Endothelial cell (in vitro differentiated cells): ENCODE measurements around the gene GRID1. TPM values are rescaled to one million over a fixed set of nuclear protein-coding genes. Genes with fewer than 3 reads are reported as not detected.
A peak's percentile ranks its signal among the peaks of the same experiment; 100 is the strongest.

ENCODE experiments used
- DNase-seq: peaks from one replicate; pipeline ENCODE4 v3.0.0; 2021; ENCODE audit warnings: low spot score
- H3K27ac Mint-ChIP-seq: one replicate; pipeline ENCODE4 v1.8.0; 2021; ENCODE audit warnings: mixed read lengths, inconsistent platforms; ENCODE audit not compliant: unreplicated experiment
- H3K27me3 Mint-ChIP-seq: one replicate; pipeline ENCODE4 v1.8.0; 2021; ENCODE audit warnings: mild to moderate bottlenecking, moderate library complexity, mixed read lengths, inconsistent platforms; ENCODE audit not compliant: unreplicated experiment
- H3K36me3 Mint-ChIP-seq: one replicate; pipeline ENCODE4 v1.8.0; 2021; ENCODE audit warnings: mild to moderate bottlenecking, low read depth, mixed read lengths, inconsistent platforms; ENCODE audit not compliant: unreplicated experiment
- H3K4me1 Mint-ChIP-seq: one replicate; pipeline ENCODE4 v1.8.0; 2021; ENCODE audit warnings: mild to moderate bottlenecking, mixed read lengths, inconsistent platforms; ENCODE audit not compliant: unreplicated experiment
- H3K4me3 Mint-ChIP-seq: one replicate; pipeline ENCODE4 v1.8.0; 2021; ENCODE audit warnings: mild to moderate bottlenecking, mixed read lengths, inconsistent platforms; ENCODE audit not compliant: unreplicated experiment
- H3K9me3 Mint-ChIP-seq: one replicate; pipeline ENCODE4 v1.8.0; 2021; ENCODE audit warnings: mixed read lengths, inconsistent platforms; ENCODE audit not compliant: unreplicated experiment
- total RNA-seq: library from RNA; stranded (reverse); fragmentation: NEBNext Ultra II Directional; extraction: Animal tissue kit (Norgen Biotek cat#: 25700); gene quantifications from one replicate; pipeline ENCODE4 v1.2.1, GENCODE V29; 2021; ENCODE audit not compliant: unreplicated experiment
- TF ChIP-seq, protein P1 (sequence below): fragments of 200-600 bp; sonication (generic); IDR thresholded peaks from one replicate; pipeline ENCODE4 v1.5.0; 2021; ENCODE audit warnings: antibody characterized with exemption; ENCODE audit not compliant: unreplicated experiment

Gene GRID1
- total RNA-seq, 1 donor from 2014 or later, result 0.26 TPM

DNA sequence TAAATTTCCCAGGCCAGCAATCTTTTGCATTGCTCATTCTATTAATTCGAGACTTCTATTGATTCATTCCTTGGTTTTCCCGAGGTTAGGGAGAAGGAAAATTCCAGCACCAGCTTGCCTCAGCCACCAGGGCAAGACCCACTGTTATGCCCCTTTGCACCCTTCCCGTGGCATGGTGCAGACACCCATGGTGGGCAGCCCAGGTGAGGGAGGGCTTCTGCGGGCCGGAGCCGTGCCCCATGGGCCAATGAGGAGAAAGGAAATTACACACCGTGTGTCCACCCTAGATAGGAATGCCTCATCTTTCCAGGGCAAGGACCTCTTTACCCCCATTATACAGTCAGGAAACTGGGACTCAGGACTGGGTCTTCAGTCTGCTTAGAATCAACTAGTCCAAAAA lies 4.5 kb upstream of the GRID1 start:
- H3K27me3 Mint-ChIP-seq, result peaks cover 20% of the 10 kb centered on the region
- no peak for DNase-seq
- no peak overlapping the region for H3K4me3 Mint-ChIP-seq
- no peaks in the 10 kb centered on the region for H3K36me3 Mint-ChIP-seq
- H3K27ac Mint-ChIP-seq, result no peak overlapping the region
- no peaks in the 10 kb centered on the region for H3K9me3 Mint-ChIP-seq
- H3K4me1 Mint-ChIP-seq, result peaks cover 8% of the 10 kb centered on the region
- TF ChIP-seq, protein P1, sequence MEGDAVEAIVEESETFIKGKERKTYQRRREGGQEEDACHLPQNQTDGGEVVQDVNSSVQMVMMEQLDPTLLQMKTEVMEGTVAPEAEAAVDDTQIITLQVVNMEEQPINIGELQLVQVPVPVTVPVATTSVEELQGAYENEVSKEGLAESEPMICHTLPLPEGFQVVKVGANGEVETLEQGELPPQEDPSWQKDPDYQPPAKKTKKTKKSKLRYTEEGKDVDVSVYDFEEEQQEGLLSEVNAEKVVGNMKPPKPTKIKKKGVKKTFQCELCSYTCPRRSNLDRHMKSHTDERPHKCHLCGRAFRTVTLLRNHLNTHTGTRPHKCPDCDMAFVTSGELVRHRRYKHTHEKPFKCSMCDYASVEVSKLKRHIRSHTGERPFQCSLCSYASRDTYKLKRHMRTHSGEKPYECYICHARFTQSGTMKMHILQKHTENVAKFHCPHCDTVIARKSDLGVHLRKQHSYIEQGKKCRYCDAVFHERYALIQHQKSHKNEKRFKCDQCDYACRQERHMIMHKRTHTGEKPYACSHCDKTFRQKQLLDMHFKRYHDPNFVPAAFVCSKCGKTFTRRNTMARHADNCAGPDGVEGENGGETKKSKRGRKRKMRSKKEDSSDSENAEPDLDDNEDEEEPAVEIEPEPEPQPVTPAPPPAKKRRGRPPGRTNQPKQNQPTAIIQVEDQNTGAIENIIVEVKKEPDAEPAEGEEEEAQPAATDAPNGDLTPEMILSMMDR, result no peak

DNA sequence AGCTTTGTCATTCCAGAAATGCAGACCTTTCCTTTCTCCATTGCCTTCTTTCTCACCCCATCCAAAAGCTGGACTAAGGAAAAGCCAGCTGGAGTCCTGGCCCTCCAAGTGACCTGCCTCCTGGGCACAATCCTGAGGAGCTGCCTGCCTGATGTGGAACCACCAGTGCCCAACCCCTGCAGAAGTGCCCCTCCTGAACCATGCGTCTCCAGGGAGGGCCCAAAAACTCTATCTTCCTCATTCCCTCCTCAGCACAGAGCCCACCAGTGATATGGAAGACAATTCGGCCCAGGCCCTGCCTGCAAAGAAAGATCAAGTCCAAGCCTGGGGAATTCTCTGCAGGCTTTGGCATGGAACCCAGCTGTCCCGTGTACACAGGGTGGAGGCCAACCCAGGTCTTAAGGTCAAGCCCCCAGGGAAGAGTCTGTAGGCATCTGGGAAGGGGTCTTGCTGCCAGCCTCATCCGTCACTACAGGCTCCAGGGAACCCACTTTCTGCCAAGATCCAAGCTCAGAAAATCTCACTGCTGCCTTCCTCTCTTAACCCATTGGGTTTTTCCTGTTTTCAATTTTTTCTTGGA lies 3.5 kb upstream of the GRID1 start:
- peaks cover 12% of the 10 kb centered on the region for H3K4me1 Mint-ChIP-seq
- H3K9me3 Mint-ChIP-seq, result no peaks in the 10 kb centered on the region
- H3K27me3 Mint-ChIP-seq, result peaks cover 27% of the 10 kb centered on the region
- TF ChIP-seq, protein P1, result no peak
- H3K36me3 Mint-ChIP-seq, result no peaks in the 10 kb centered on the region
- no peak overlapping the region for H3K4me3 Mint-ChIP-seq
- no peak for DNase-seq
- H3K27ac Mint-ChIP-seq, result no peak overlapping the region

DNA sequence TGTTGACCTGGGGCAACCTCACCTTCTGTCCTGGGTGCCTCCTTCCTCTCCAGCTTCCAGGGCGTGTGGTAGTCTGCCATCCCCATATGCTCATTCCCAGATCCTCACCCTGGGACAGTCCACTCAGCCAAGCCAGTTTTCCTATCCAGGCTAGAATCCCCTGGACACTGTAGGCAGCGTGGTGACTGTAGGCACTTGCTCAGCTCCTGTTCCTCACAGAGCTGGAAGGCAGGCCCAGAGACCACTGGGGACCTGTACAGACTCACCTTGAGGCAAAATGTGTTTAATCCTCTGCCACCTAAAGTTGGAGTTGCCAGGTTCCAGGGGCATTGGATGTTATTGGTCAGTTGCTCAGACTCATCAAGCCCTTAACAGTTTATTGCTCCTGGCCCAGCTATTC lies 2.4 kb upstream of the GRID1 start:
- DNase-seq, result no peak
- Mint-ChIP-seq H3K4me3 (no peak overlapping the region), H3K9me3 (no peaks in the 10 kb centered on the region), H3K4me1 (peaks cover 10% of the 10 kb centered on the region), H3K36me3 (no peaks in the 10 kb centered on the region), H3K27me3 (peaks cover 30% of the 10 kb centered on the region), H3K27ac (no peak overlapping the region)
- TF ChIP-seq, protein P1, result no peak

DNA sequence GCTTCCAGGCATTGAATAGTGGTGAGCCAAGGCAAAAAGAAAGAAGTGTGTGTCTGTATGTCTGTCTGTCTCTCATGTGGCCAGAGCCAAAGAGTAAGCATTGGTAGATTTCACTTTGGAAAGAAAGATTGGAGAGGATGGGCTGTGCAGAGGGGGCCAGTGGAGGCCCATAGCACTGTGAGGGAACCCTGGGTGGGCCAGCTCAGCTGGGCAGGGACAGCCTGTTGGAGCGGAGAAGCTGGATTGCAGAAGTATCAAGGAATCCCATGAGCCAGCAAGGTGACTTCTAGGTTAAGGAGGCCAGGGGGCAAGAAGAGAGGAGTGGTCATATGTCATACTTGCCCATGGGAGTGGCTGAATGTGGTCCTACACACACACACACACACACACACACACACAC lies 1.5 kb upstream of the GRID1 start:
- Mint-ChIP-seq H3K9me3 (no peaks in the 10 kb centered on the region), H3K27ac (peak overlapping the region; percentile 39), H3K4me3 (no peak overlapping the region), H3K4me1 (peaks cover 10% of the 10 kb centered on the region), H3K36me3 (no peaks in the 10 kb centered on the region), H3K27me3 (peaks cover 32% of the 10 kb centered on the region)
- DNase-seq, result no peak
- TF ChIP-seq, protein P1, result no peak

DNA sequence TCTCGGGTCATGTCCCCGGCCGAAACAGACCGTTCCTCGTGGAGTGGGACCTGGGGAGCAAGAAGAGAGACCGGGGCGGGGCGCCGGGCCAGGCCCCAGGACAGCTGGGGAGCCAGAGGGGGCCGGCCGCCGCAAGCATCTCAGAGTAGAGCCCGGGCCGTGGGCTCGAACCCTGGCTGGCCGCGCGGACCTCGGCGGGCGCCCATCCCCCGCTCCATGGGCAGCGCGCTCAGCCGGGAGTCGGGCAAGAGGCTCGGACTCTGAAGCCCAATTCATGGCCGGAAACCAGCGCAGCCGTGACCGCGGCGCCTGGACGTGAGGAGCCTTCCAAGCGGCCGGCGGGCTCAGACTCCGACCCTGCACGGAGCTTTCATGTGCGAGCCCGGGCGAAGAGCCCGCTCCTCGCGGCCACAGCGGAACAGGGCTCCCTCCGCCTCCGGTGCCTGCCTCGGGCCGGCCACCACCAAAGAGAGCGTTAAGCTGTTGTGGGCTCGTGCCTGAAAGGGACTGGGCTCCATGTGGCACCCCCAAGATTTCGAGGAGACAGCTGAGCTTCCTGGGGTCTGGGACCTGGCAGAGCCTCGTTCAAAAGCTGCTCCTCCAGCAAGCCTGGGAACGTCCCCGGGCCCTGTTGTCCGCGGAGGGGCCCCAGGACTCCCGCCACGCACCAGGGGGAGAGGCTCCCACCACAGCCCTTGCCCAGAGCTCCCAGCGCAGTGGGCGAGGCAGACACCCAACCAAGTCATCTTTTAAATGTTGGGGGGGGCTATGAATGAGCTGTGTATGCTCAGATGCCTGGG lies 757 bp upstream of the GRID1 start:
- Mint-ChIP-seq H3K4me1 (peaks cover 10% of the 10 kb centered on the region), H3K27me3 (peaks cover 38% of the 10 kb centered on the region), H3K27ac (no peak overlapping the region), H3K9me3 (no peaks in the 10 kb centered on the region), H3K36me3 (no peaks in the 10 kb centered on the region), H3K4me3 (no peak overlapping the region)
- no peak for DNase-seq
- TF ChIP-seq, protein P1, result no peak
